Loucy (cell line): ENCODE measurements around the gene ICOSLG.
"Not testable (repeated sequence)": the region's sequence is repeated elsewhere in the genome, so short reads cannot be mapped to it uniquely, and the experiment has no call there.

Experiments used
- H2AFZ ChIP-seq: fragments of 200-600 bp; sonication (generic); 2 replicates; pipeline ENCODE4 v1.6.0; 2016; ENCODE audit warnings: antibody characterized with exemption, mild to moderate bottlenecking, low read length, moderate library complexity
- H3F3A ChIP-seq: fragments of 200-600 bp; 2 replicates; pipeline ENCODE4 v1.6.0; 2016; ENCODE audit warnings: antibody characterized with exemption, low read depth, mild to moderate bottlenecking
- H3K27me3 ChIP-seq: fragments of 200-600 bp; sonication (generic); 2 replicates; pipeline ENCODE4 v1.6.1; 2014; ENCODE audit warnings: low read length, mild to moderate bottlenecking; ENCODE audit not compliant: insufficient read depth, poor library complexity, severe bottlenecking
- H3K36me3 ChIP-seq: fragments of 200-600 bp; sonication (generic); 2 replicates; pipeline ENCODE4 v1.6.1; 2016; ENCODE audit warnings: low read length; ENCODE audit not compliant: insufficient read depth
- H3K4me1 ChIP-seq: fragments of 200-600 bp; sonication (generic); 2 replicates; pipeline ENCODE4 v1.5.1; 2014; ENCODE audit warnings: low read length, mild to moderate bottlenecking; ENCODE audit not compliant: insufficient read depth, poor library complexity, severe bottlenecking
- H3K4me2 ChIP-seq: fragments of 200-600 bp; sonication (generic); 2 replicates; pipeline ENCODE4 v1.6.0; 2014; ENCODE audit warnings: antibody characterized with exemption, low read length, low read depth, mild to moderate bottlenecking; ENCODE audit not compliant: poor library complexity, severe bottlenecking
- H3K4me3 ChIP-seq: fragments of 200-600 bp; sonication (generic); 2 replicates; pipeline ENCODE4 v1.5.1; 2014; ENCODE audit warnings: low read length, mild to moderate bottlenecking, mixed read lengths; ENCODE audit not compliant: poor library complexity, severe bottlenecking
- H3K79me2 ChIP-seq: fragments of 200-600 bp; sonication (generic); 2 replicates; pipeline ENCODE4 v1.6.1; 2014; ENCODE audit warnings: low read length; ENCODE audit not compliant: insufficient read depth
- H3K9ac ChIP-seq: fragments of 200-600 bp; sonication (generic); 2 replicates; pipeline ENCODE4 v1.6.0; 2014; ENCODE audit warnings: mild to moderate bottlenecking, low read depth, low read length, moderate library complexity; ENCODE audit not compliant: poor library complexity, severe bottlenecking
- H3K9me2 ChIP-seq: fragments of 200-600 bp; sonication (generic); replicated peaks from 2 replicates; pipeline ENCODE4 v1.6.1; 2016; ENCODE audit warnings: low read depth, low read length, mixed read lengths
- H3K9me3 ChIP-seq: fragments of 200-600 bp; sonication (generic); 2 replicates; pipeline ENCODE4 v1.6.1; 2014; ENCODE audit warnings: mild to moderate bottlenecking, antibody characterized with exemption, low read length, low read depth; ENCODE audit not compliant: insufficient read depth
- H4K20me1 ChIP-seq: fragments of 200-600 bp; sonication (generic); 2 replicates; pipeline ENCODE4 v1.6.0; 2014; ENCODE audit warnings: antibody characterized with exemption, low read length, mild to moderate bottlenecking; ENCODE audit not compliant: insufficient read depth, poor library complexity, severe bottlenecking
- CTCF ChIP-seq: fragments of 200-600 bp; sonication (generic); conservative IDR thresholded peaks from 2 replicates; pipeline ENCODE4 v1.5.1; 2014; ENCODE audit warnings: mild to moderate bottlenecking, antibody characterized with exemption, low read length
- EZH2phosphoT487 ChIP-seq: fragments of 200-600 bp; IDR thresholded peaks from 2 replicates; pipeline ENCODE4 v1.6.1; 2018; ENCODE audit warnings: antibody characterized with exemption, mild to moderate bottlenecking, moderate library complexity, borderline replicate concordance

Gene ICOSLG, protein sequence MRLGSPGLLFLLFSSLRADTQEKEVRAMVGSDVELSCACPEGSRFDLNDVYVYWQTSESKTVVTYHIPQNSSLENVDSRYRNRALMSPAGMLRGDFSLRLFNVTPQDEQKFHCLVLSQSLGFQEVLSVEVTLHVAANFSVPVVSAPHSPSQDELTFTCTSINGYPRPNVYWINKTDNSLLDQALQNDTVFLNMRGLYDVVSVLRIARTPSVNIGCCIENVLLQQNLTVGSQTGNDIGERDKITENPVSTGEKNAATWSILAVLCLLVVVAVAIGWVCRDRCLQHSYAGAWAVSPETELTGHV

GRCh38 chr21:44240842-44241241 lies at the start of gene ICOSLG:
TSS of gene ICOSLG (minus strand) at chr21:44240943. CDS start at chr21:44240817, 126 bp downstream.
- not testable (repeated sequence) for H3K4me3 ChIP-seq, H2AFZ ChIP-seq, H3F3A ChIP-seq, H3K9me2 ChIP-seq, H3K4me1 ChIP-seq, H3K36me3 ChIP-seq, H3K9ac ChIP-seq, H3K79me2 ChIP-seq, H3K9me3 ChIP-seq, H4K20me1 ChIP-seq, H3K27me3 ChIP-seq, H3K4me2 ChIP-seq

GRCh38 chr21:44289381-44290010 lies 48.8 kb upstream of the ICOSLG start:
- no peaks in the 10 kb centered on the region for H3K79me2 ChIP-seq
- H3K36me3 ChIP-seq: no peaks in the 10 kb centered on the region
- no peak for TF ChIP-seq CTCF
- no peak for TF ChIP-seq EZH2phosphoT487
- H4K20me1 ChIP-seq: no peaks in the 10 kb centered on the region
- no peaks in the 10 kb centered on the region for H3K27me3 ChIP-seq
- H3K4me2 ChIP-seq: no peak overlapping the region
- no peaks in the 10 kb centered on the region for H3K9me3 ChIP-seq
- H3K9me2 ChIP-seq: no peaks in the 10 kb centered on the region
- no peaks in the 10 kb centered on the region for H3F3A ChIP-seq
- H3K4me1 ChIP-seq: no peaks in the 10 kb centered on the region
- H3K4me3 ChIP-seq: no peak overlapping the region
- no peak overlapping the region for H3K9ac ChIP-seq
- no peak overlapping the region for H2AFZ ChIP-seq

- no peaks in the 10 kb centered on the region for H3K4me1 ChIP-seq
- no peaks in the 10 kb centered on the region for H3K79me2 ChIP-seq
- no peaks in the 10 kb centered on the region for H3F3A ChIP-seq
- H3K27me3 ChIP-seq: no peaks in the 10 kb centered on the region
- no peak overlapping the region for H3K4me2 ChIP-seq
- no peaks in the 10 kb centered on the region for H3K9me3 ChIP-seq
- no peaks in the 10 kb centered on the region for H3K36me3 ChIP-seq
- H3K9ac ChIP-seq: no peak overlapping the region
- H4K20me1 ChIP-seq: no peaks in the 10 kb centered on the region
- H3K4me3 ChIP-seq: no peak overlapping the region
- no peak for TF ChIP-seq EZH2phosphoT487
- no peak for TF ChIP-seq CTCF
- H2AFZ ChIP-seq: no peak overlapping the region
- no peaks in the 10 kb centered on the region for H3K9me2 ChIP-seq
These were observed 47.7 kb upstream of the ICOSLG start for GRCh38 chr21:44288251-44289110.
